PC-9 (cell line): ENCODE results near the gene RUNX2.

Experiments
- CTCF ChIP-seq: fragments of 200-600 bp; sonication (generic); conservative IDR thresholded peaks from 2 replicates; pipeline ENCODE4 v1.6.1; 2017; ENCODE audit warnings: mixed run types, antibody characterized with exemption, mild to moderate bottlenecking, moderate library complexity
- EZH2 ChIP-seq: fragments of 200-600 bp; sonication (generic); IDR thresholded peaks from 2 replicates; pipeline ENCODE4 v1.8.0; 2017; ENCODE audit warnings: antibody characterized with exemption, low read depth

GRCh38 chr6:45637056-45637455 is 308.9 kb downstream of the RUNX2 start:
- TF ChIP-seq CTCF (no peak), EZH2 (no peak)
